ENCODE measurements around the gene RBMX.

RBMX gene

DNA sequence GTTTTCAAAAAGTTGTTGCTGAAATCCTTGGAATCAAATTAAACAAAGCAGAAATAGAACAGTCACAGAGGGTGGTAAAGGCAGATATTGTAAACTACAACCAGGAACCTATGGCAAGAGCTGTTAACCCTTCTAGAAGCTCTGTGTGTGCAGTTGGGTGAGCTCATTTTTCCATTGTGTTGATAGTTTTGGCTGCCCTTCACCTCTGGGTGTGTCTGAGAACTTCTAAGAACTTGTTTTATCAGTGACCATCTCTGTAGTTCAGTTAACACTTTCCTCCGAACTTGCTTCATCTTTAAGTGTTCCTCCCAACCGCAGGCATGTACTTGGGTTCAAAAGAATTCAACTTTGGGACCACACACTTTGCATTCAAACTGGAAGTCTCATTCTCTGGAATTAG lies 32.7 kb downstream of the RBMX start:
- H3K27ac Mint-ChIP-seq = no peak overlapping the region
- no peak overlapping the region for H3K4me3 Mint-ChIP-seq
- no peaks in the 10 kb centered on the region for H3K4me1 Mint-ChIP-seq
- H3K36me3 Mint-ChIP-seq = peaks cover 17% of the 10 kb centered on the region
- ATAC-seq (ENCODE audit: low read depth) (no peak), DNase-seq (ENCODE audit: low spot score in 2 of 2) (no peak)
- no peaks in the 10 kb centered on the region for H3K9me3 Mint-ChIP-seq
- H3K27me3 Mint-ChIP-seq = no peaks in the 10 kb centered on the region

GRCh38 chrX:136839196-136839595 lies 41.3 kb downstream of the RBMX start:
- Mint-ChIP-seq H3K4me3 (no peak overlapping the region), H3K27ac (no peak overlapping the region), H3K9me3 (no peaks in the 10 kb centered on the region), H3K4me1 (no peaks in the 10 kb centered on the region), H3K27me3 (no peaks in the 10 kb centered on the region), H3K36me3 (peaks cover 3% of the 10 kb centered on the region)
- DNase-seq (ENCODE audit: low spot score in 2 of 2) (no peak), ATAC-seq (ENCODE audit: low read depth) (no peak)

GRCh38 chrX:136835761-136836160 lies 44.8 kb downstream of the RBMX start:
- no peaks in the 10 kb centered on the region for H3K27me3 Mint-ChIP-seq
- ATAC-seq (ENCODE audit: low read depth) = no peak
- peaks cover 3% of the 10 kb centered on the region for H3K36me3 Mint-ChIP-seq
- H3K27ac Mint-ChIP-seq = no peak overlapping the region
- H3K9me3 Mint-ChIP-seq = no peaks in the 10 kb centered on the region
- no peaks in the 10 kb centered on the region for H3K4me1 Mint-ChIP-seq
- H3K4me3 Mint-ChIP-seq = no peak overlapping the region
- no peak for DNase-seq (ENCODE audit: low spot score in 2 of 2)

GRCh38 chrX:136829413-136829812 lies 51.1 kb downstream of the RBMX start:
- H3K4me1 Mint-ChIP-seq = no peaks in the 10 kb centered on the region
- no peaks in the 10 kb centered on the region for H3K9me3 Mint-ChIP-seq
- DNase-seq (ENCODE audit: low spot score in 2 of 2) = no peak
- H3K4me3 Mint-ChIP-seq = no peak overlapping the region
- no peaks in the 10 kb centered on the region for H3K27me3 Mint-ChIP-seq
- ATAC-seq (ENCODE audit: low read depth) = no peak
- H3K36me3 Mint-ChIP-seq = peaks cover 6% of the 10 kb centered on the region
- H3K27ac Mint-ChIP-seq = no peak overlapping the region

DNA sequence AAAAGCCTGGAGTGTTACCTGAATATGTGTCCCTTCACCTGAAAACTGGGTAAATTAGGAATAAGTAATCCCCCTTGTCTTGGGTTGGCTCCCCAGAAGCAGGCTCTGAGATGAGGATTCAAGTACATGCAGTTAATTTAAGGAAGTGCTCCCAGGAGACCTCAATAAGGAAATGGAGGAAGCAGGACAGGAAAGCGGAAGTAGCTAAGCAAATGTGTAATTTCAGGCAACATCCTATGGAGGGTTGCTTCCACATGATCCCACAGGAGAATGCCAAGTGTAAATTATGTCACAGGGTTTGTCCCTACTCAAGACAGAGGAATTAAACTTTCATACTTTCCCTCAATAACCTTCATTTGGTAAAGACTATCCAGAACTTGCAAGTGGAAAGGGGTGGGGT lies 51.7 kb downstream of the RBMX start:
- Mint-ChIP-seq H3K4me1 (no peaks in the 10 kb centered on the region), H3K4me3 (no peak overlapping the region), H3K27me3 (no peaks in the 10 kb centered on the region), H3K36me3 (peaks cover 6% of the 10 kb centered on the region), H3K27ac (no peak overlapping the region), H3K9me3 (no peaks in the 10 kb centered on the region)
- ATAC-seq (ENCODE audit: low read depth) (no peak), DNase-seq (ENCODE audit: low spot score in 2 of 2) (no peak)

- H3K36me3 Mint-ChIP-seq = peaks cover 6% of the 10 kb centered on the region
- H3K27me3 Mint-ChIP-seq = no peaks in the 10 kb centered on the region
- no peak for ATAC-seq (ENCODE audit: low read depth)
- H3K4me3 Mint-ChIP-seq = no peak overlapping the region
- no peak for DNase-seq (ENCODE audit: low spot score in 2 of 2)
- no peaks in the 10 kb centered on the region for H3K4me1 Mint-ChIP-seq
- H3K9me3 Mint-ChIP-seq = no peaks in the 10 kb centered on the region
- H3K27ac Mint-ChIP-seq = no peak overlapping the region
These were observed 53.5 kb downstream of the RBMX start for GRCh38 chrX:136827026-136827425.

DNA sequence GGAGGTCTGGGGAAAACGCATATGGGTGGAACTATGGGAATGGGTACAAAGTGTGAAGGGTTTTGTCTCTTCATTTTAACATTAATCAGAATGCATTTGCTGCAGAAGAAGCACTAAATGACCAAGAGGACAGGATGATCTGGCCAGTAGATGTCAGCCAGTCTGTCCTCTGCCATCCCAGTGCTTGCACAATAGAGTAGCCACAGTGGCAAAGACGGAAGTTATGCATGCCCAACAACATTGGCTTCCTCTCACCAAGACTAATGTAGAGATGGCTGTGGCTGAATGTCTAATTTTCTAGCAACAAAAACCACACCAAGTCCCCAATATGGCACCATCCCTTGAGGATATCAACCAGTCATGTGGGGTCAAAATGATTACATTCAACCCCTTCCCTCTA lies 54.8 kb downstream of the RBMX start:
- H3K36me3 Mint-ChIP-seq = peaks cover 8% of the 10 kb centered on the region

More for the DNA sequence above, 54.8 kb downstream of the RBMX start:
- ATAC-seq (ENCODE audit: low read depth) (no peak), DNase-seq (ENCODE audit: low spot score in 2 of 2) (no peak)
- no peaks in the 10 kb centered on the region for H3K27me3 Mint-ChIP-seq
- no peak overlapping the region for H3K4me3 Mint-ChIP-seq
- no peaks in the 10 kb centered on the region for H3K9me3 Mint-ChIP-seq
- H3K27ac Mint-ChIP-seq = no peak overlapping the region
- H3K4me1 Mint-ChIP-seq = no peaks in the 10 kb centered on the region

Measured in memory B cell (primary cell).